NCI-H748 (cell line): ENCODE measurements around the gene SMAD3.
A peak's percentile ranks its signal among the peaks of the same experiment; 100 is the strongest.

ENCODE experiments used
- DNase-seq: peaks from one replicate; lab custom pipeline; 2025; ENCODE audit not compliant: unreplicated experiment; lab: John Stamatoyannopoulos, UW

SMAD3 gene

GRCh38 chr15:67035886-67036285 is 29.5 kb upstream of the SMAD3 start:
- DNase-seq, result no peak

GRCh38 chr15:67036775-67037555 is 28.4 kb upstream of the SMAD3 start:
- DNase-seq, result no peak

GRCh38 chr15:67037694-67038093 is 27.7 kb upstream of the SMAD3 start:
- no peak for DNase-seq

GRCh38 chr15:67038736-67039135 is 26.7 kb upstream of the SMAD3 start:
- no peak for DNase-seq

GRCh38 chr15:67039384-67040075 is 25.9 kb upstream of the SMAD3 start:
- no peak for DNase-seq

GRCh38 chr15:67040277-67040676 is 25.1 kb upstream of the SMAD3 start:
- DNase-seq, result no peak

GRCh38 chr15:67042551-67043142 is 22.8 kb upstream of the SMAD3 start:
- no peak for DNase-seq

GRCh38 chr15:67043939-67044771 is 21.2 kb upstream of the SMAD3 start:
- no peak for DNase-seq

- DNase-seq, result peak; percentile 77
These were observed 18.2 kb upstream of the SMAD3 start for GRCh38 chr15:67047149-67047661.

- no peak for DNase-seq
These were observed 16.8 kb upstream of the SMAD3 start for GRCh38 chr15:67048281-67049279.

- no peak for DNase-seq
These were observed 15.9 kb upstream of the SMAD3 start for GRCh38 chr15:67049351-67050044.

- no peak for DNase-seq
These were observed 15.3 kb upstream of the SMAD3 start for GRCh38 chr15:67050062-67050461.

GRCh38 chr15:67050522-67051087 is 14.8 kb upstream of the SMAD3 start:
- DNase-seq, result no peak

- DNase-seq, result no peak
These were observed 14.0 kb upstream of the SMAD3 start for GRCh38 chr15:67051088-67052045.

- DNase-seq, result no peak
These were observed 10.7 kb upstream of the SMAD3 start for GRCh38 chr15:67054676-67055075.

- no peak for DNase-seq
These were observed 6.3 kb upstream of the SMAD3 start for GRCh38 chr15:67059127-67059553.

GRCh38 chr15:67061811-67062368 is 3.5 kb upstream of the SMAD3 start:
- DNase-seq, result no peak
